ENCODE measurements around the gene CPNE1. TPM values are rescaled to one million over a fixed set of nuclear protein-coding genes. Genes with fewer than 3 reads are reported as not detected.

CPNE1 gene
- total and polyA plus RNA-seq, 2 of the 8 experiments (the other 6 are each of a cell fraction or from before 2014, with no cell fraction given): 294 to 346 TPM

- Histone ChIP-seq H3K9me3 (ENCODE audit: insufficient read depth in 2 of 2, low read depth in 1 of 2, low read length in 1 of 2) (no peaks in the 10 kb centered on the region), H3K9ac (replicated peaks in 1 of 4; ENCODE audit: extremely low read depth in 1 of 4, low read depth in 3 of 4, low read length in 3 of 4) (no peak overlapping the region), H3K4me3 (ENCODE audit: extremely low read depth in 1 of 4, insufficient read depth in 2 of 4, low read depth in 3 of 4, low read length in 4 of 4) (no peak overlapping the region), H3K4me1 (replicated peaks in 1 of 4; ENCODE audit: control insufficient read depth in 3 of 4, insufficient read depth in 4 of 4, low read length in 3 of 4) (peaks cover 0 to 2% (median 0%) of the 10 kb centered on the region in 4 experiments; a peak in 1 of 7 replicates), H3K79me1 (ENCODE audit: low read depth, low read length) (peaks cover 20% of the 10 kb centered on the region), H3K14ac (ENCODE audit: insufficient read length) (no peak overlapping the region), H4K20me1 (replicated peaks in 1 of 2; ENCODE audit: control insufficient read depth in 1 of 2, insufficient read depth in 2 of 2, low read length in 2 of 2) (peaks cover 25 to 33% of the 10 kb centered on the region in 2 experiments), H2BK120ac (replicated peaks; ENCODE audit: low read depth, low read length) (no peak overlapping the region), H2AFZ (ENCODE audit: low read length) (no peak overlapping the region), H3K18ac (ENCODE audit: extremely low read depth, low read length) (no peak overlapping the region), H4K91ac (replicated peaks; ENCODE audit: insufficient read length, low read length) (no peak overlapping the region), H3K27me3 (replicated peaks in 1 of 4; ENCODE audit: control insufficient read depth in 3 of 4, extremely low read depth in 1 of 4, insufficient read depth in 3 of 4, low read length in 3 of 4) (no peaks in the 10 kb centered on the region), H2BK20ac (ENCODE audit: low read length) (no peak overlapping the region), H3K4me2 (ENCODE audit: insufficient read depth in 1 of 2, low read depth in 2 of 2, low read length in 2 of 2) (no peak overlapping the region), H2AK5ac (ENCODE audit: low read depth, low read length) (no peak overlapping the region), H2BK12ac (ENCODE audit: low read depth, low read length) (no peak overlapping the region), H3K27ac (ENCODE audit: low read depth, low read length) (no peak overlapping the region), H2BK15ac (ENCODE audit: low read length) (no peak overlapping the region), H3K23me2 (ENCODE audit: low read depth, low read length) (no peaks in the 10 kb centered on the region), H2BK5ac (ENCODE audit: low read depth, low read length) (no peak overlapping the region), H4K5ac (ENCODE audit: insufficient read length, low read depth, low read length) (no peak overlapping the region), H3K56ac (replicated peaks; ENCODE audit: insufficient read length, low read depth, low read length) (no peak overlapping the region), H3K79me2 (ENCODE audit: control insufficient read depth in 1 of 2, insufficient read depth in 2 of 2, low read length in 2 of 2) (peaks cover 34 to 96% of the 10 kb centered on the region in 2 experiments), H3K23ac (ENCODE audit: insufficient read length) (no peak overlapping the region), H4K8ac (ENCODE audit: extremely low read depth, insufficient read depth, low read length) (no peak overlapping the region), H3K36me3 (ENCODE audit: control insufficient read depth in 2 of 4, insufficient read depth in 4 of 4, low read length in 3 of 4) (peaks cover 10 to 51% (median 25%) of the 10 kb centered on the region in 4 experiments; a peak in 7 of 8 replicates), H3K4ac (replicated peaks; ENCODE audit: insufficient read length, low read depth, low read length) (no peak overlapping the region)
- POLR2A ChIA-PET (ENCODE audit: partially characterized antibody): interaction anchor here (8.0 kb wide), 1 partner anchor 14 kb away, joined by 49 read pairs; the partner anchor contains the start of genes CPNE1 and RBM12
- TF ChIP-seq, protein P1, sequence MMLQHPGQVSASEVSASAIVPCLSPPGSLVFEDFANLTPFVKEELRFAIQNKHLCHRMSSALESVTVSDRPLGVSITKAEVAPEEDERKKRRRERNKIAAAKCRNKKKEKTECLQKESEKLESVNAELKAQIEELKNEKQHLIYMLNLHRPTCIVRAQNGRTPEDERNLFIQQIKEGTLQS (IDR thresholded peaks at IDR 0.05; ENCODE audit: insufficient read depth, low read depth, low read length): no peak
- TF ChIP-seq BCL11A (IDR thresholded peaks at IDR 0.05; ENCODE audit: low read depth in 2 of 2, low read length in 2 of 2) (no peak), CHD2 (IDR thresholded peaks at IDR 0.05; ENCODE audit: low read length) (no peak), CBX8 (IDR thresholded peaks at IDR 0.05; ENCODE audit: borderline replicate concordance, low read depth, low read length) (no peak), SIX5 (IDR thresholded peaks at IDR 0.05; ENCODE audit: low read depth, low read length) (no peak), CTBP2 (IDR thresholded peaks at IDR 0.05; ENCODE audit: borderline replicate concordance, insufficient read depth, insufficient read length, low read length) (no peak), KDM5A (IDR thresholded peaks at IDR 0.05; ENCODE audit: low read length) (no peak), NRF1 (IDR thresholded peaks at IDR 0.05; ENCODE audit: low read depth, low read length) (no peak)
- CTCF ChIA-PET (ENCODE audit: partially characterized antibody): no interaction called here
- DNase-seq (ENCODE audit: low read depth in 1 of 2, low spot score in 2 of 2) (no peak), FAIRE-seq (no peak)
- 93% methylated on average over 3 of the region's 3 CpGs; no CpG with 5 or more reads in 1 of the 2 experiments for WGBS, 2 experiments (ENCODE audit: extremely low coverage in 1 of 2, insufficient coverage in 1 of 2, insufficient read length in 1 of 2, insufficient replicate concordance in 2 of 2, low coverage in 1 of 2, low lambda C conversion rate in 2 of 2, missing lambda C conversion rate in 1 of 2)
Observed at GRCh38 chr20:35650632-35651031, 14.1 kb downstream of the CPNE1 start.
